GM18870 (cell line): ENCODE data around the gene ZBTB7C.

Source experiments
- ATAC-seq: cut with Tn5 transposase; IDR thresholded peaks from one replicate; pipeline ENCODE4 v1.9.1; 2021; ENCODE audit warnings: moderate library complexity; ENCODE audit not compliant: unreplicated experiment

ZBTB7C gene

DNA sequence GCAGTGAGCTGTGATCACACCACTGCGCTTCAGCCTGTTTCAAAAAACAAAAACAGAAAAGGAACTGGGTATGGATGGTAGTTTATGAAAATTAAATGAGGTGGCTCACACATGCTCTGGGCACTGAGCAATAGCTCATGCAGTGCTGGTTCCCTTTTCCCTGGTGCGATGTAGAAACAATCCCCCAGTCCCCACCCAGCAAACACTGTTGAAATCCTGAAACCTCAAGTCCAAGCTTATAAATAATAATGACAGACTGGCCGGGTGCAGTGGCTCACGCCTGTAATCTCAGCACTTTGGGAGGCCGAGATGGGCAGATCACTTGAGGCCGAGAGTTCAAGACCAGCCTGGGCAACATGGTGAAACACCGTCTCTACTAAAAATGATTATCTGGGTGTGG lies 423.3 kb downstream of the ZBTB7C start:
- no peak for ATAC-seq

DNA sequence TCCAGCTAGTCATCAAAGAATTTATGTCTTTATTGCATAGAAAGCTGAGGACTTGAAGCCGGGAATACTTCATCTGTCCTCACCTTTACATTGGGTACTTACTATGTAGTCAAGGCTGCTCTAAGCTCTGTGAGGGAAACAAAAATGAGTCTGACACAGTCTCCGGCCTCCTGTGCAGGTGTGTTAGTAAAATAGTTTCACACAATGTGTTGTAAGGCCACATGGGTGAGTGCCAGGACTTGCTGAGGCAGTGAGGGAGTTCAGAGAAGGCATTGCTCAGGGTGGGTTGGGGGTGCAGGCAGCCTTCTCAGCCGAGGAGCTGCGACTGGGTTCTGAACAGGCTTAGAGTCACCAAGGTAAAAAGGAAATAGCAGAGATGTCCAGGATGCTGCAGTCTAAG lies 424.2 kb downstream of the ZBTB7C start:
- ATAC-seq = no peak

DNA sequence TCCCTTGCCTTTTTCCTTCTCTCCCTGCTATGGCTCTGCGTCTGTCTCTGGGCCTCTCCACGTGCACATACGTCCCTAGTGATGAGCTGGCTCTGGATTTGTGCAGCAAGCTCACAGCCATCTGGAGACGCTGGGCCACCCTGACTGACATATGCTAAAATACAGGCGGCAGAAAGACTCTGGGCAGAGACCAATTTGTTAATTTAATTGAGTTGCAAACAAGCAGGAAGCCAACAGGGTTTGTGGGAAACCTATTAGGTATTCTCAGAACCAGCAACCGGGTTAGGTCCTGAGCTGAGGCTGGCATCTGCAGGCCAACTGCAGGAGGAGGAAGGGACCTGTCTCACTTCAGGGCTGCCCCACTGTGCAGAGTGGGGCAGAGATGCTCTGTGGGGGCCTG lies 425.2 kb downstream of the ZBTB7C start:
- no peak for ATAC-seq

DNA sequence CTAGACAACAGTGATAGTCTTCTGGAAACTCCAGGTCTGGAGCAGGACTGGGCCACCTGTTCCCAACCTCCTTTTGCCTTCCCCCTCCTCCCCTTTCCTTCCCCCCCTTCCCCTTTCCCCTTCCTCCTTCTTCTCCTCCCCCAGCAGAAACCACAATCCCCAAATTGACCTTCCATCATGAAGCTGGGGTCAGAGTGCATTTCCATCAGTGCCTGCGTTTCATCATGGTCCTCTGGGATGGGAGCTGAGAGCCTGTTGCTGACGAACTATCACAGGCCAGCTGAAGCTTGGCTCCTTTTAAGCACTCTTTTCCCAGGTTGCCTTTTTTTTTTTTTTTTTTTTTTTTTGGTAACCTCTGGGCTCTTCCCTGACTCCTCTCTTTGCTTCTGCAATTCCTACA lies 426.1 kb downstream of the ZBTB7C start:
- no peak for ATAC-seq

DNA sequence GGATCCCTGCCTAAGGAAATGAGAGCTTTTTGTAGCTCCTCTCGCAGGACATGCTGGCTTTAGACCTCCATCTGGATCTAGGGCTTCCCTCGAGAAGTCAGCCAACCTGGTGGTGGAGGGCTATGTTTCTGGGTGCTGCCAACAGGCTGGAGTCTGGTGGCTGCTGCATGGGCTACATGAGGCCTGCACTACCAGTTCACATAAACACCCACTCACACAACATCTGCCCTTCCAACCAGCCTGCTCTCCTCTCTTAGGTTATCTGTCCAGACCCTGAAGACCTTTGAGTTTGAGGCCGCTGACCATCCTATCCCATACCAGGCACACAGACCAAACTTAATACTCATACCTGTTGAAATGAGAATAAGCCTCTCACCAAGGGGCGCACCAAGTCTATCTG lies 427.4 kb downstream of the ZBTB7C start:
- ATAC-seq = no peak

DNA sequence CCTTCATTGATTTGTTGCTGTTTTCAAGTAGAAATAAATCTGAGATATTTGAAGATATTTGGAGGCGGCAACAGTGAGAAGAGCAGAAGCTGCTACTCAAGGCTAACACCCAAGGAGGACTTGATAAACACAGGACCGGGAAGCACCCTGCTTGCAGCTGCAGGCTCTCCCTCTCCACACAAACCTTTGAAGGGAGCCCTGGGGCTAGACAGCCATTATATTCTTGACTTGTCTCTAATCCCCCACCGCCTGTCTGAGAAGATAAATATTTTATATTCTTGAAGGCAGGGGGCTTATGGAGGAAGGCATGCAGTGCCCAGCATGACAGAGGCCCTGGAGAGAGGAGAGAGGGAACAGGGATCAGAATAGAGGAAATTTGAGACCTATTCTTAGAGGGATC lies 427.9 kb downstream of the ZBTB7C start:
- no peak for ATAC-seq

DNA sequence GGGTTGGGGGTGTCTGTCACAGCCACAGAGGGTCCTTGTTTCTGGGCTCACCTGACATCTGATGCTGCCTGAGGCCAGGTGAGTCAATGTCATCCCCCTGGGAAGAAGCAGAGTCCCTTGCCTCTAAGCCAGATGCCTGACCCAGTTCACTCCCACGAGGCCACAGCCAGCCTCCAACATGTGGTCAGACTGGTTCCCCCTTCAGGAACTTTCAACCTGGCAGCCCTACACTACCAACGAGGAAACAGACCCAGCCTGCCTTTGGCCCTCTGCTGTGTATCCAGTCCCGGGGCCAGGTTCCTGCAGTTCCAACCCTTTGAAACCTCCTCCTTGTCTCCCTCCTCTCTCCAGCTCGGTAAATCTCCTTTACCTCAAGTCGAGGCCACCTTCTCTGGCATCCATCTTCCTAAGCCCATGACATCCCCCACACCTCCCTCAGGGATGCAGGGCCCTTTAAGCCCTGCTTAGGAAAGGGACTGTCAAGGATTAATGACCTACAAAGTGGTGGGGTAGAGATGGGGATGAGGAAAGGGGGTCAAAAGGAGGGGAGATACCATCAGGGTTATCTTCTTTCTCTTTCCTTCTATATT lies 429.5 kb downstream of the ZBTB7C start:
- no peak for ATAC-seq

DNA sequence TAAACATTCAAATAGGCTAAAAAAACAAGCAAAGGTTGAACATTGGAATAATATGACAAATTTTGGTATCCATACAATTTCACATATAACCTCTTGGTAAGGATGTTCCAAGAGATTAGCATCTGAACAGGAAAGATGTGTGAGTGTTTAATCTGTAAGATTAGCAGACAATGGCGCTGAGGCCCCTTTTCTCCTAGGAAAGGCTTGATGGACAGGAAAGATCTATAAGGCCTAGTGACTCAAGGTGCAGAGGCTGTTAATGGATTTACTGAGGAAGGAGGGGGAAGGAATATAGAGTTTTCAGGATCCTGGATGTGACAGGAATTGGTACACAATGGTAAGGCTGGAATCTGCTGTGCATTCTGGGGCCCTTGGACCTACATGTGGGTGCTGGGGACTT lies 430.6 kb downstream of the ZBTB7C start:
- ATAC-seq = no peak

DNA sequence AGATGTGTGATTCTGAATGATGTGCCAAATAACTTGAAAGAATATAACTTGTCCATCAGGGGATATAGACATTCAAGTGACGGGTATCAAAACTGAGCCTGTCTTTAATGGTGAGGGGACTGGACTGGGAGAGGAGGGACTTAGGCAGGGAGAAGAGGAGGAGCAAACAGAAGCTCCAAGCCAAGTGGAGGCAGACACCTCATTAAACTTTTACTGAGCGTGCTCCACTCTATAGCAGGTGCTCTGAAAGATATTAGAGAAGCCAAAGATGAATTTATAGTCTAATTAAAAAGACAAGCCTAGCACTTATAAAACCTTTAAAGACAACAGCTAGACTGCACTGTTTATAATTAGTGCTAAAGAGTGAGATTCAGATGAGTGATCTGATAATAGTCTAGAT lies 431.0 kb downstream of the ZBTB7C start:
- ATAC-seq = no peak
